GM12878 (cell line): Measurements from ENCODE around the gene TMTC1. TPM values are rescaled to one million over a fixed set of nuclear protein-coding genes. Genes with fewer than 3 reads are reported as not detected.

Experiments
- ATAC-seq: fragments of 200-7000 bp; cut with Tn5 transposase; 3 replicates; pipeline ENCODE4 v1.9.1; 2020; ENCODE audit warnings: mild to moderate bottlenecking, moderate library complexity
- BruUV-seq: library from RNA; stranded (reverse); fragments of 400-500 nt; replicated peaks from 2 replicates; lab custom pipeline; 2021; lab: Mats Ljungman, UMichigan
- CTCF ChIA-PET: fragments of 300-600 bp; sonication (Branson Sonifier 250); formaldehyde crosslinking; extraction: SDS; loops from one replicate; lab custom pipeline; 2021; ENCODE audit warnings: inconsistent platforms; lab: Yijun Ruan, JAX
- POLR2A ChIA-PET: fragments of 350-600 bp; formaldehyde crosslinking; extraction: SDS; loops from one replicate; lab custom pipeline; 2021; ENCODE audit warnings: inconsistent platforms; lab: Charles Lee
- RAD21 ChIA-PET: fragments of 300-600 bp; sonication (Branson Sonifier 250); formaldehyde crosslinking; loops from one replicate; lab custom pipeline; 2023; ENCODE audit warnings: antibody characterized with exemption; ENCODE audit not compliant: unreplicated experiment; lab: Charles Lee
- SMC1A ChIA-PET: fragments of 300-600 bp; sonication (Branson Sonifier 250); formaldehyde crosslinking; loops from one replicate; lab custom pipeline; 2023; ENCODE audit not compliant: unreplicated experiment, uncharacterized antibody; lab: Charles Lee
- DNase-seq: peaks from one replicate; pipeline ENCODE4 v3.0.0-alpha.2; 2011; ENCODE audit warnings: low read depth, low spot score
- FAIRE-seq: peaks from 3 replicates; lab custom pipeline; 2011; peaks lifted over from hg19 to GRCh38; lab: Jason Lieb, UNC
- H2AFZ ChIP-seq: 2 replicates; pipeline ENCODE4 v1.6.0; 2011; ENCODE audit warnings: low read depth, low read length, control low read depth; ENCODE audit not compliant: control insufficient read depth
- H3K27ac ChIP-seq: 2 replicates; pipeline ENCODE4 v1.5.1; 2011; ENCODE audit warnings: control low read depth; ENCODE audit not compliant: control insufficient read depth, insufficient read depth
- H3K27me3 ChIP-seq, 2 experiments: replicated peaks in 1 of 2; 2 replicates each; pipeline versions ENCODE4 v1.6.0 to v1.6.1; 2011; ENCODE audit warnings: low read length in 1 of 2; ENCODE audit not compliant: control insufficient read depth in 2 of 2, insufficient read depth in 2 of 2
- H3K36me3 ChIP-seq, 2 experiments: 2 replicates each; pipeline ENCODE4 v1.5.1; 2011; ENCODE audit warnings: low read length in 1 of 2; ENCODE audit not compliant: control insufficient read depth in 2 of 2, insufficient read depth in 2 of 2
- H3K4me1 ChIP-seq: 2 replicates; pipeline ENCODE4 v1.6.1; 2011; ENCODE audit warnings: mild to moderate bottlenecking, low read length, moderate library complexity, mixed read lengths; ENCODE audit not compliant: control insufficient read depth, insufficient read depth
- H3K4me2 ChIP-seq: 2 replicates; pipeline ENCODE4 v1.6.0; 2011; ENCODE audit warnings: control low read depth; ENCODE audit not compliant: control insufficient read depth, insufficient read depth
- H3K4me3 ChIP-seq: fragments of 200-600 bp; sonication (generic); 2 replicates; pipeline ENCODE4 v1.5.1; 2016
- H3K79me2 ChIP-seq: 2 replicates; pipeline ENCODE4 v1.6.0; 2011; ENCODE audit warnings: low read length; ENCODE audit not compliant: control insufficient read depth, insufficient read depth
- H3K9ac ChIP-seq: 2 replicates; pipeline ENCODE4 v1.8.0; 2011; ENCODE audit warnings: low read length, control low read depth, mixed read lengths; ENCODE audit not compliant: control insufficient read depth, insufficient read depth
- H3K9me3 ChIP-seq: replicated peaks from 3 replicates; pipeline ENCODE4 v1.5.1; 2011; ENCODE audit warnings: mild to moderate bottlenecking, low read length; ENCODE audit not compliant: control insufficient read depth, insufficient read depth
- H4K20me1 ChIP-seq: 2 replicates; pipeline ENCODE4 v1.6.0; 2011; ENCODE audit not compliant: control insufficient read depth, insufficient read depth
- CEBPB ChIP-seq, 2 experiments: fragments of 150-350 bp in 1 of 2; IDR thresholded peaks; 2 replicates each; pipeline ENCODE4 v1.6.1; 2012 to 2014; ENCODE audit warnings: low read depth in 2 of 2, low read length in 2 of 2, borderline replicate concordance in 1 of 2, inconsistent platforms in 1 of 2
- MTA3 ChIP-seq: IDR thresholded peaks from 2 replicates; pipeline ENCODE4 v1.6.1; 2012; ENCODE audit warnings: low read length, inconsistent platforms, borderline replicate concordance
- MXI1 ChIP-seq: fragments of 150-350 bp; IDR thresholded peaks from 2 replicates; pipeline ENCODE4 v1.6.1; 2011; ENCODE audit warnings: low read depth, mild to moderate bottlenecking, inconsistent platforms, low read length, improper control_type of control experiment
- MYB ChIP-seq: fragments of 150-350 bp; IDR thresholded peaks from 2 replicates; pipeline ENCODE4 v1.6.1; 2014; ENCODE audit warnings: mild to moderate bottlenecking, low read depth, low read length, borderline replicate concordance
- NBN ChIP-seq: fragments of 450-650 bp; IDR thresholded peaks from 2 replicates; pipeline ENCODE4 v1.6.1; 2016
- NFIC ChIP-seq: IDR thresholded peaks from 2 replicates; pipeline ENCODE4 v1.6.1; 2012; ENCODE audit warnings: low read depth, mild to moderate bottlenecking, inconsistent platforms, low read length, moderate library complexity
- SRF ChIP-seq, 2 experiments: IDR thresholded peaks; 2 replicates each; pipeline ENCODE4 v1.6.1; 2011; ENCODE audit warnings: low read depth in 2 of 2, low read length in 2 of 2, mild to moderate bottlenecking in 1 of 2, moderate library complexity in 1 of 2
- TARDBP ChIP-seq: IDR thresholded peaks from 2 replicates; pipeline ENCODE4 v1.6.1; 2016; ENCODE audit warnings: borderline replicate concordance
- WRNIP1 ChIP-seq: IDR thresholded peaks from 2 replicates; pipeline ENCODE4 v1.6.1; 2011; ENCODE audit warnings: low read depth, low read length, improper control_type of control experiment, borderline replicate concordance
- ZNF592 ChIP-seq: fragments of 450-650 bp; IDR thresholded peaks from 2 replicates; pipeline ENCODE4 v1.6.1; 2017; ENCODE audit warnings: mild to moderate bottlenecking, moderate library complexity
- in situ Hi-C: fragments of 300-500 bp; cut with MboI; formaldehyde crosslinking; loops from 9 replicates; pipeline ENCODE4 v1.14.3; 2018; ENCODE audit warnings: mixed read lengths
- intact Hi-C: fragments of 100-400 bp; cut with micrococcal nuclease; formaldehyde crosslinking; loops from one replicate; pipeline ENCODE4 v1.14.2; 2022; ENCODE audit not compliant: unreplicated experiment
- polyA plus RNA-seq, 11 experiments: library from polyadenylated mRNA; depleted of rRNA in 4 of 11; unstranded in 6 of 11; stranded (reverse) in 5 of 11; fragments of >200 nt; fragmentation: Nextera tagmentation in 4 of 11; fragmentation: Illumina TruSeq in 1 of 11; extraction: Ambion mirVana in 4 of 11; extraction: Trizol in 1 of 11; gene quantifications; 1 replicate in 1 of 11; 2 replicates in 10 of 11; pipeline versions ENCODE4 v1.2.1 to v1.2.3, GENCODE V29; 2011 to 2016; ENCODE audit warnings: inconsistent platforms in 2 of 11, missing spikeins in 2 of 11, low read depth in 1 of 11
- total RNA-seq, 4 experiments: library from RNA; depleted of rRNA in 3 of 4; stranded (reverse); fragments of >200 nt in 3 of 4; fragmentation: Illumina TruSeq in 1 of 4; extraction: Trizol in 1 of 4; gene quantifications; 2 replicates each; pipeline versions ENCODE4 v1.2.1 to v1.2.3, GENCODE V29; 2013 to 2021

The TMTC1 gene
- total and polyA plus RNA-seq, 10 of the 15 experiments (the other 5 are each of a cell fraction or from before 2014, with no cell fraction given) = 0.10 to 20.9 (median 0.57) TPM

DNA sequence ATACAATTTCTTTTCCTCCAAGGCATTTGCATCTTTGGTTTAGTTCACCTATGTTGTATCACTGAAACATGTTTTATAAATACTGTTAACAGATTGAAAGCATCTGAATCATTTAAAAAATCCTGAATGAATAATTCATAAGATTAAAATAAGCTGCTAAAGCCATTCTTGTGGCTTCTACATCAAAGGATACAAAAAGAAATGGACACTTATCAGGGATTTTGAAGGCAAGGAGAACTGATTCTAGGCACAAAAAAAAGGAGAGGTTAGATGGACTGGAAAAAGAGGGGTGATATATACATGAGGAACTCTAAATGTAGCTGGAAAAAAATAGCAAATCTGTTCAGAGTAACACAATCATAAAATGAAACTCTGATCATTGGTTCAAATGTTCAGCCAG lies 280.5 kb downstream of the TMTC1 start:
- BruUV-seq = no TSS peak
- no peaks in the 10 kb centered on the region for H3K27me3 ChIP-seq
- no peak overlapping the region for H3K27ac ChIP-seq
- FAIRE-seq (no peak), DNase-seq (no peak), ATAC-seq (no peak)
- no peaks in the 10 kb centered on the region for H3K79me2 ChIP-seq
- no peaks in the 10 kb centered on the region for H3K36me3 ChIP-seq
- no peaks in the 10 kb centered on the region for H4K20me1 ChIP-seq
- in situ Hi-C loops (no loop called here), intact Hi-C loops (no loop called here)
- ChIA-PET POLR2A (no interaction called here), RAD21 (no interaction called here), CTCF (no interaction called here), SMC1A (interaction anchor here (1.1 to 1.9 kb wide), 3 partner anchors 8 to 13 kb away, joined by 3 to 4 read pairs (median 3); no protein-coding TSS in a partner anchor)
- H3K4me3 ChIP-seq = no peak overlapping the region
- no peak overlapping the region for H3K9ac ChIP-seq
- no peak overlapping the region for H2AFZ ChIP-seq
- no peak overlapping the region for H3K4me2 ChIP-seq
- H3K9me3 ChIP-seq = no peaks in the 10 kb centered on the region
- TF ChIP-seq SRF (IDR thresholded peaks at IDR 0.05; ENCODE audit: low read depth in 2 of 2, low read length in 2 of 2) = no peak
- TF ChIP-seq CEBPB (IDR thresholded peaks at IDR 0.05; ENCODE audit: borderline replicate concordance in 1 of 2, low read depth in 2 of 2, low read length in 2 of 2) = no peak
- TF ChIP-seq ZNF592 = no peak
- no peak for TF ChIP-seq MXI1
- TF ChIP-seq WRNIP1 = no peak
- no peak for TF ChIP-seq NFIC
- no peak for TF ChIP-seq NBN
- TF ChIP-seq TARDBP = no peak
- TF ChIP-seq MTA3 = no peak
- no peak for TF ChIP-seq MYB
- no peaks in the 10 kb centered on the region for H3K4me1 ChIP-seq
